Ishikawa (cell line): Measurements from ENCODE around the gene RTN4RL1.

Experiments used
- CEBPB ChIP-seq: IDR thresholded peaks from 2 replicates; pipeline ENCODE4 v1.6.1; 2012
- CREB1 ChIP-seq: IDR thresholded peaks from 2 replicates; pipeline ENCODE4 v1.6.1; 2012; ENCODE audit warnings: low read depth
- EGR1 ChIP-seq: IDR thresholded peaks from 2 replicates; pipeline ENCODE4 v1.6.1; 2012
- EP300 ChIP-seq: IDR thresholded peaks from 2 replicates; pipeline ENCODE4 v1.6.1; 2012; ENCODE audit warnings: borderline replicate concordance
- FOXM1 ChIP-seq: IDR thresholded peaks from 2 replicates; pipeline ENCODE4 v1.6.1; 2012; ENCODE audit warnings: low read depth, borderline replicate concordance
- NFIC ChIP-seq: IDR thresholded peaks from 2 replicates; pipeline ENCODE4 v1.6.1; 2012
- RAD21 ChIP-seq: IDR thresholded peaks from 2 replicates; pipeline ENCODE4 v1.6.1; 2012; ENCODE audit warnings: low read depth
- TAF1 ChIP-seq: IDR thresholded peaks from 2 replicates; pipeline ENCODE4 v1.6.1; 2012; ENCODE audit warnings: low read depth, mild to moderate bottlenecking
- TCF12 ChIP-seq: IDR thresholded peaks from 2 replicates; pipeline ENCODE4 v1.6.1; 2012; ENCODE audit warnings: low read depth
- TEAD4 ChIP-seq: IDR thresholded peaks from 2 replicates; pipeline ENCODE4 v1.6.1; 2012
- YY1 ChIP-seq: IDR thresholded peaks from 2 replicates; pipeline ENCODE4 v1.6.1; 2012; ENCODE audit warnings: low read depth
- TF ChIP-seq, protein P1 (sequence below): IDR thresholded peaks from 2 replicates; pipeline ENCODE4 v1.6.1; 2012
- TF ChIP-seq, protein P2 (sequence below): IDR thresholded peaks from 2 replicates; pipeline ENCODE4 v1.6.1; 2012; ENCODE audit warnings: low read depth, mild to moderate bottlenecking
- TF ChIP-seq, protein P3 (sequence below): IDR thresholded peaks from 2 replicates; pipeline ENCODE4 v1.6.1; 2012

DNA sequence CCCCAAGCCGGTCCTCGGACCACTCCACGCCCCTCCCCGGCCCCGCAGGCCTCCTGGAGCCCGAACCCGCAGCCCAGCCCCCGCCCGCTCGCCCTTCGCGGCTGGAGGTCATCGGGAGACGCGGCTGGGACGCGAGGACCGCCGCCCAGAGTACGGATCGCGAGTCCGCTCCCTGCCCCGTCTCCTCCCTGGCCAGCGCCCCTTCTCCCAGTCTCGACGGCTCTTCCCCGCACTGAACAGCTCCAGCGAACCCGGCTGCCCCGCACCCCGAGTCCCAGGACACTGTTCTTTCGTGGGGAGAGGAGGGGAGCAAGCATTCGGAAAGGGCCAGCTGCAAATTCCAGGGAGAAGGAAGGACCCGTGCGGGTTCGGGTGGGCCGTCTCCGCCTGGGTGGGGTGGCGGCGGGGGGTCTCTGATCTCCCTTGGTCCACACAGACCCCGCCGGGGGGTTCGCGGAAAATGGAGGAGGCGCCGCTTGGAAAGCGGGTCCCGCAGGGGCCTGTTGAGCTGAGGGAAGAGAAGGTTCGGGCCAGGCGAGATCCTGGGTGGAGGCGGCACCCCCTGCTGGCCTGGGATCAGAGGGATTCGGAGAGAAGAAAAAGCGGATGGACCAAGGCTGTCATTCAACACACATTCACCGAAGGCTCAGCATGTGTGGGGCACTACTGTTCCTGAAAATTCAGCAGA is 632 bp upstream of the RTN4RL1 start:
- TF ChIP-seq EP300 (no peak), CREB1 (no peak), RAD21 (peak; percentile 62), YY1 (no peak), TAF1 (no peak), CEBPB (no peak), TCF12 (no peak), FOXM1 (no peak), NFIC (no peak), TEAD4 (no peak), EGR1 (no peak)
- TF ChIP-seq, protein P1, sequence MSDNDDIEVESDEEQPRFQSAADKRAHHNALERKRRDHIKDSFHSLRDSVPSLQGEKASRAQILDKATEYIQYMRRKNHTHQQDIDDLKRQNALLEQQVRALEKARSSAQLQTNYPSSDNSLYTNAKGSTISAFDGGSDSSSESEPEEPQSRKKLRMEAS: no peak
- TF ChIP-seq, protein P2, sequence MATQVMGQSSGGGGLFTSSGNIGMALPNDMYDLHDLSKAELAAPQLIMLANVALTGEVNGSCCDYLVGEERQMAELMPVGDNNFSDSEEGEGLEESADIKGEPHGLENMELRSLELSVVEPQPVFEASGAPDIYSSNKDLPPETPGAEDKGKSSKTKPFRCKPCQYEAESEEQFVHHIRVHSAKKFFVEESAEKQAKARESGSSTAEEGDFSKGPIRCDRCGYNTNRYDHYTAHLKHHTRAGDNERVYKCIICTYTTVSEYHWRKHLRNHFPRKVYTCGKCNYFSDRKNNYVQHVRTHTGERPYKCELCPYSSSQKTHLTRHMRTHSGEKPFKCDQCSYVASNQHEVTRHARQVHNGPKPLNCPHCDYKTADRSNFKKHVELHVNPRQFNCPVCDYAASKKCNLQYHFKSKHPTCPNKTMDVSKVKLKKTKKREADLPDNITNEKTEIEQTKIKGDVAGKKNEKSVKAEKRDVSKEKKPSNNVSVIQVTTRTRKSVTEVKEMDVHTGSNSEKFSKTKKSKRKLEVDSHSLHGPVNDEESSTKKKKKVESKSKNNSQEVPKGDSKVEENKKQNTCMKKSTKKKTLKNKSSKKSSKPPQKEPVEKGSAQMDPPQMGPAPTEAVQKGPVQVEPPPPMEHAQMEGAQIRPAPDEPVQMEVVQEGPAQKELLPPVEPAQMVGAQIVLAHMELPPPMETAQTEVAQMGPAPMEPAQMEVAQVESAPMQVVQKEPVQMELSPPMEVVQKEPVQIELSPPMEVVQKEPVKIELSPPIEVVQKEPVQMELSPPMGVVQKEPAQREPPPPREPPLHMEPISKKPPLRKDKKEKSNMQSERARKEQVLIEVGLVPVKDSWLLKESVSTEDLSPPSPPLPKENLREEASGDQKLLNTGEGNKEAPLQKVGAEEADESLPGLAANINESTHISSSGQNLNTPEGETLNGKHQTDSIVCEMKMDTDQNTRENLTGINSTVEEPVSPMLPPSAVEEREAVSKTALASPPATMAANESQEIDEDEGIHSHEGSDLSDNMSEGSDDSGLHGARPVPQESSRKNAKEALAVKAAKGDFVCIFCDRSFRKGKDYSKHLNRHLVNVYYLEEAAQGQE: no peak
- TF ChIP-seq, protein P3, sequence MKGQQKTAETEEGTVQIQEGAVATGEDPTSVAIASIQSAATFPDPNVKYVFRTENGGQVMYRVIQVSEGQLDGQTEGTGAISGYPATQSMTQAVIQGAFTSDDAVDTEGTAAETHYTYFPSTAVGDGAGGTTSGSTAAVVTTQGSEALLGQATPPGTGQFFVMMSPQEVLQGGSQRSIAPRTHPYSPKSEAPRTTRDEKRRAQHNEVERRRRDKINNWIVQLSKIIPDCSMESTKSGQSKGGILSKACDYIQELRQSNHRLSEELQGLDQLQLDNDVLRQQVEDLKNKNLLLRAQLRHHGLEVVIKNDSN: no peak
